Type B pancreatic cell (in vitro differentiated cells): ENCODE results near the gene TMEM117. TPM values are rescaled to one million over a fixed set of nuclear protein-coding genes. Genes with fewer than 3 reads are reported as not detected.

ENCODE experiments used
- DNase-seq: peaks from one replicate; pipeline ENCODE4 v3.0.0; 2021; ENCODE audit warnings: mixed read lengths; ENCODE audit not compliant: unreplicated experiment; ENCODE audit errors: extremely low spot score
- H3K27ac Mint-ChIP-seq: 2 replicates; pipeline ENCODE4 v1.8.0; 2021; ENCODE audit warnings: mild to moderate bottlenecking, mixed read lengths
- H3K27me3 Mint-ChIP-seq: 2 replicates; pipeline ENCODE4 v1.8.0; 2021; ENCODE audit warnings: mixed read lengths
- H3K36me3 Mint-ChIP-seq: 2 replicates; pipeline ENCODE4 v1.8.0; 2021; ENCODE audit warnings: mixed read lengths
- H3K4me1 Mint-ChIP-seq: one replicate; pipeline ENCODE4 v1.8.0; 2021; ENCODE audit warnings: mixed read lengths; ENCODE audit not compliant: unreplicated experiment
- H3K4me3 Mint-ChIP-seq: 2 replicates; pipeline ENCODE4 v1.8.0; 2021; ENCODE audit warnings: mild to moderate bottlenecking, mixed read lengths
- H3K9me3 Mint-ChIP-seq: 2 replicates; pipeline ENCODE4 v1.8.0; 2021; ENCODE audit warnings: mixed read lengths
- CTCF ChIP-seq: fragments of 200-600 bp; sonication (generic); conservative IDR thresholded peaks from 2 replicates; pipeline ENCODE4 v1.5.0; 2021; ENCODE audit warnings: antibody characterized with exemption, mild to moderate bottlenecking
- total RNA-seq: library from RNA; stranded (reverse); gene quantifications from 2 replicates; pipeline ENCODE4 v1.2.1, GENCODE V29; 2021; ENCODE audit warnings: low replicate concordance

Gene TMEM117
- total RNA-seq, 1 donor from 2014 or later: 14.3 TPM

GRCh38 chr12:43988838-43989560 lies 153.1 kb downstream of the TMEM117 start:
- H3K36me3 Mint-ChIP-seq: peaks cover 4% of the 10 kb centered on the region
- H3K4me3 Mint-ChIP-seq: no peak overlapping the region
- no peak for TF ChIP-seq CTCF
- H3K9me3 Mint-ChIP-seq: no peaks in the 10 kb centered on the region
- H3K27ac Mint-ChIP-seq: no peak overlapping the region
- DNase-seq: no peak
- peaks cover 3% of the 10 kb centered on the region for H3K4me1 Mint-ChIP-seq
- H3K27me3 Mint-ChIP-seq: no peaks in the 10 kb centered on the region

DNA sequence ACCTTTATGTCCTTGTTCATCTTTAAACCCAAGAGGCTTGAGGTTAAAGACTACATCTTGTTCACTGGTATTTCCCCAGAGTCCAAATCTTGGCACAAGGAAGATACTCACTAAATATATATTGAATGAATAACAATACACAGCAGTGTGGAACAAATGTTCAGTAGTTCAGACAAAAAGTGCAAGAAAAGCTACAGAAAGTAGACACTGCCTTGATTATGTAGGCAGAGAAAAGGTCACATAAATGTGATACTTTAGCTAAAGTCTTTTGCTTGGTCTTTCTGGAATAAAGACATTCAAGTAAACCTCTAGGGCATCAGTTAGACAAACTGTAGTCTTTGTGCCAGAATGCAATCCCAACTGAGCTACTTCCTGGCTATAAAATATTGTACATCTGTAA lies 157.0 kb downstream of the TMEM117 start:
- no peak overlapping the region for H3K4me3 Mint-ChIP-seq
- TF ChIP-seq CTCF: no peak
- H3K36me3 Mint-ChIP-seq: peaks cover 4% of the 10 kb centered on the region
- H3K27me3 Mint-ChIP-seq: no peaks in the 10 kb centered on the region
- no peak overlapping the region for H3K27ac Mint-ChIP-seq
- H3K9me3 Mint-ChIP-seq: no peaks in the 10 kb centered on the region
- H3K4me1 Mint-ChIP-seq: peaks cover 3% of the 10 kb centered on the region
- no peak for DNase-seq

DNA sequence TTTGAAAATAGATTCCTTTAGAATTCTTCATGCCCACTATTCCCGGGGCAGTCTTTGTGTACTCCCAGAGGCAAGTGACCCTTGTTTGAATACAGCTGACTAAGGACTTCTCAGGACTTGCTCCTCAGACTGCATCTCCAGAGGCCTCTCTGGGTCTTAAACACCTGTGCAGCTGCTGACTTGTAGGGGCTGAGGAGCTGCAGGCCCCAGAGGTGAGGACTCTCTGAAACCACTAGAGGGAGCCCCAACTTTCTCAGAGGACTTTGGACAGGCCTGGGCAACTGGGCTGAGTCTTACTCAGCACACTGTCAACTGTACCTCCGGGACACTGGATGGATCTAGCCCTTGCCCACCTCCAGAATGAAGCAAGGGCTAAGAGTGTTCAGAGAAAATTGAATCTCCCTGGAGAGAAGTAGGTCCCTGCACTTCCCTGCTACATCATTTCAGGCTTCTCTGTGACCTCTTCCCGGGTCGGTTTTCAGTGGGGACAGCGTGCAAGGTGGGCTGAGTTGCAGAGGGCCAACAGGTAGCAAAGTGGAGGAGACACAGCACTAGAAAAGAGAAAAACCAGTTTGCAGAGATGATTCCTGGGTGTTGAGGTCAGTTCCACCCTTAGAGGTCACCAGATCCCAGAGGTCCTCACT lies 164.6 kb downstream of the TMEM117 start:
- no peak for DNase-seq
- peaks cover 6% of the 10 kb centered on the region for H3K9me3 Mint-ChIP-seq
- no peak overlapping the region for H3K4me3 Mint-ChIP-seq
- TF ChIP-seq CTCF: peak; percentile 72
- H3K36me3 Mint-ChIP-seq: peaks cover 18% of the 10 kb centered on the region
- no peak overlapping the region for H3K27ac Mint-ChIP-seq
- no peaks in the 10 kb centered on the region for H3K4me1 Mint-ChIP-seq
- H3K27me3 Mint-ChIP-seq: no peaks in the 10 kb centered on the region

DNA sequence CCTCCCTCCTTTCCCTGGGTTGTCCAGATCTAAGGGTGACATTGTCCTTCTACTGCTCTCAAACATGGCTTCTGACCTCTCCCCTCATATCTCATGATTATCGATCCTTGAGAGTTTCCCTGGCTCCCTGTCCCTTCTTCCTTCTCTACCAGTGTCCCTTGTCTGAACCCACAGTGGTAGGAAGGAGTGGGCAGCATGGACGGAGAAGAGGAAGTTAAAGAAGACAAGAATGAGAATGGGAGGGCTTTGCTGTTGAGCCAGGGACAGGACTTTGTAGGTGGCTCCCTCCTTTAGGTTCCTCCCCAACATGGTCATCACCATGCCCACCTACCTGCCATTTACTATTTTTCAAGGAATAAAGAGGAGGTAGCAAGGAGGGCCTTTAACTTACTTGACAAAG lies 166.7 kb downstream of the TMEM117 start:
- H3K4me3 Mint-ChIP-seq: no peak overlapping the region
- peaks cover 6% of the 10 kb centered on the region for H3K9me3 Mint-ChIP-seq
- H3K27me3 Mint-ChIP-seq: no peaks in the 10 kb centered on the region
- TF ChIP-seq CTCF: no peak
- peaks cover 18% of the 10 kb centered on the region for H3K36me3 Mint-ChIP-seq
- no peak for DNase-seq
- no peak overlapping the region for H3K27ac Mint-ChIP-seq
- H3K4me1 Mint-ChIP-seq: no peaks in the 10 kb centered on the region

- H3K9me3 Mint-ChIP-seq: peaks cover 10% of the 10 kb centered on the region
These were observed 167.8 kb downstream of the TMEM117 start for GRCh38 chr12:44003721-44004120.

More at GRCh38 chr12:44003721-44004120, 167.8 kb downstream of the TMEM117 start:
- Mint-ChIP-seq H3K4me1 (no peaks in the 10 kb centered on the region), H3K4me3 (no peak overlapping the region), H3K27me3 (no peaks in the 10 kb centered on the region), H3K27ac (no peak overlapping the region), H3K36me3 (peaks cover 29% of the 10 kb centered on the region)
- no peak for DNase-seq
- TF ChIP-seq CTCF: no peak
